NCI-H82 (cell line): ENCODE measurements around the gene LGSN.
A peak's percentile ranks its signal among the peaks of the same experiment; 100 is the strongest.
"Not testable (repeated sequence)": the region's sequence is repeated elsewhere in the genome, so short reads cannot be mapped to it uniquely, and the experiment has no call there.

ENCODE experiments used
- DNase-seq: peaks from one replicate; lab custom pipeline; 2025; lab: John Stamatoyannopoulos, UW

LGSN gene

GRCh38 chr6:63319939-63320338 lies at the start of gene LGSN:
Gene LGSN (minus strand): TSS chr6:63319983. CDS start chr6:63319943, 40 bp downstream.
- DNase-seq, result no peak

- no peak for DNase-seq
These were observed 48.6 kb upstream of the LGSN start for GRCh38 chr6:63368347-63368746.

- DNase-seq, result not testable (repeated sequence)
These were observed 42.8 kb upstream of the LGSN start for GRCh38 chr6:63362500-63363120.

GRCh38 chr6:63357384-63357783 lies 37.6 kb upstream of the LGSN start:
- not testable (repeated sequence) for DNase-seq

GRCh38 chr6:63355632-63356031 lies 35.8 kb upstream of the LGSN start:
- no peak for DNase-seq

GRCh38 chr6:63353286-63353630 lies 33.5 kb upstream of the LGSN start:
- DNase-seq, result no peak

- peak; percentile 3 for DNase-seq
These were observed 32.9 kb upstream of the LGSN start for GRCh38 chr6:63352544-63353285.

- peak; percentile 1 for DNase-seq
These were observed 32.3 kb upstream of the LGSN start for GRCh38 chr6:63352069-63352543.

GRCh38 chr6:63349401-63349800 lies 29.6 kb upstream of the LGSN start:
- DNase-seq, result no peak

- no peak for DNase-seq
These were observed 29.1 kb upstream of the LGSN start for GRCh38 chr6:63348836-63349235.

- no peak for DNase-seq
These were observed 27.8 kb upstream of the LGSN start for GRCh38 chr6:63347599-63347998.

- no peak for DNase-seq
These were observed 26.5 kb upstream of the LGSN start for GRCh38 chr6:63346217-63346835.

- DNase-seq, result no peak
These were observed 20.6 kb upstream of the LGSN start for GRCh38 chr6:63340351-63340750.

- DNase-seq, result not testable (repeated sequence)
These were observed 14.9 kb upstream of the LGSN start for GRCh38 chr6:63334652-63335051.

GRCh38 chr6:63333440-63333839 lies 13.7 kb upstream of the LGSN start:
- no peak for DNase-seq

GRCh38 chr6:63326630-63327029 lies 6.8 kb upstream of the LGSN start:
- DNase-seq, result not testable (repeated sequence)

- no peak for DNase-seq
These were observed 3.2 kb upstream of the LGSN start for GRCh38 chr6:63322981-63323380.

- peak; percentile 91 for DNase-seq
These were observed 2.0 kb upstream of the LGSN start for GRCh38 chr6:63321821-63322220.

- DNase-seq, result no peak
These were observed 2.1 kb downstream of the LGSN start for GRCh38 chr6:63317641-63318040.

- no peak for DNase-seq
These were observed 3.7 kb downstream of the LGSN start for GRCh38 chr6:63316113-63316512.

- no peak for DNase-seq
These were observed 6.7 kb downstream of the LGSN start for GRCh38 chr6:63313111-63313510.

GRCh38 chr6:63307581-63308246 lies 12.1 kb downstream of the LGSN start:
- peak; percentile 70 for DNase-seq

GRCh38 chr6:63306420-63306819 lies 13.4 kb downstream of the LGSN start:
- no peak for DNase-seq
